GM18873 (cell line): Measurements from ENCODE around the gene ZNF880.
"Not testable (repeated sequence)": the region's sequence is repeated elsewhere in the genome, so short reads cannot be mapped to it uniquely, and the experiment has no call there.

Experiments
- ATAC-seq: cut with Tn5 transposase; IDR thresholded peaks from one replicate; pipeline ENCODE4 v1.9.1; 2021; ENCODE audit warnings: mild to moderate bottlenecking, moderate library complexity, moderate number of reproducible peaks; ENCODE audit not compliant: unreplicated experiment, low FRiP score

ZNF880 gene

GRCh38 chr19:52369559-52370340 is at the start of gene ZNF880:
TSS of gene ZNF880 (plus strand) at chr19:52369923. CDS start at chr19:52369966, 43 bp downstream.
- no peak for ATAC-seq

GRCh38 chr19:52322429-52322828 is 47.3 kb upstream of the ZNF880 start:
- no peak for ATAC-seq

DNA sequence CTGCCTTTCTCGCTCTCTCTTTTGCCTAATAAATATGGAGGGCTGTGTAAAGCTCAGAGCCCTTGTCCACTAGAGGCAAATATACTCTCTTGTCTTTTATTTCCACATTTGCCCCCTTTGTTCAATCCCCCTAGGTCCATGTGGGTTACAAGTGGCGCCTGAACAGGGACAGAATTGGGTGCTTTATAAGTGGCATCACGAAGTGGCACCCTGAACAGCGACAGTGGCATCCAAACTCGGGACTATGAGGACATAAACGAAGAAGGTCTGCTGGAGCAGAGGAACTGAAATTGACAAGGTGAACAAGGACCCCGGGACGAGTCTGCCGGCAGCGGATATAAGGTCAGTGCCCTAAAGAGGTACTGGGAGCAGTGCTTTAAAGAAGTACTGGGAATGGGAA is 38.0 kb upstream of the ZNF880 start:
- ATAC-seq: no peak

DNA sequence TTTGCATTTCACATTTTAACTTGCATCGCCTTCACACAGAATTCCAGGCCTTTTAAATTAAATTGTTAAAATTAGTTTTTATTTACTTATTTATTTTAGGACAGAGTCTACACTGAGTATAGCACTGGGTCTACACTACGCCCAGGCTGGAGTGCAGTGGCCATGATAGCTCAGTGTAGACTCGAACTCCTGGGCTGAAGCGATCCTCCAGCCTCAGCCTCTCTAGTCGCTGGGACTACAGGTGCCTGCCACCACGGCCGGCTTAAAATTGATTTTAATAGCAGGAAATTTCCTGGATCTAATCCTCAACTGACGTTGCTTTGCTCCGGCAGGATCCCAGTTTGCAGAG is 34.0 kb upstream of the ZNF880 start:
- ATAC-seq: no peak

- ATAC-seq: no peak
Measured at GRCh38 chr19:52336117-52336790, 33.5 kb upstream of the ZNF880 start, which contains the start of gene ZNF610. TSS of gene ZNF610 (plus strand) at chr19:52336243. CDS start at chr19:52349173, 12,930 bp downstream.

DNA sequence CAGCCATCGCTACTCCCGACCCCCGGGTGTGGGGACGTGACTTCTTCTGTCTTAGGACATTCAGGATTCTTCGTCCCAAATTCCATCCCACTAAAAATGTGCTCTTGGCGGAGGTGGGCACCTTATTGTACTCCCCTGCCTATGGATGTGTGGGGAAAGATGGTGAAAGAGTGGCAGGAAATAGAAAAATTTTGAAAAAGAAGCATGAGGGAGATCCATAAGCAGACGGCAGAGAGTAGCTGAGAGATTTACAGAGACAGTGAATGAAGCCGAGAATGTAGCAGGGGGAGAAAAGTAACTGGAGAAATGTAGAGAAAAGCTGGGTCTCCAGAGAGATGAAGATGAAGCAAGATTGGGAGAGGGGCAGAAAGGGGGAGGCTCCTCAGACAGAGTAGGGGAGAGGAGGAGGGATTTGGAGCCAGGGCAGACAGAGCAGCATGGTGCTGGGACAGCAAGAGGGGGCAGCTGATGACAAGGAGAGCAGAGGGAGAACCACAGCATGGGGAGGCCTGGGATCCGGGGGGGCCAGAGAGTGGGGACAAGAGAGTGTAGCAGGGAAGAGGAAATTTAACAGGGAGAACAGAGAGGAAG is 32.8 kb upstream of the ZNF880 start:
- no peak for ATAC-seq

DNA sequence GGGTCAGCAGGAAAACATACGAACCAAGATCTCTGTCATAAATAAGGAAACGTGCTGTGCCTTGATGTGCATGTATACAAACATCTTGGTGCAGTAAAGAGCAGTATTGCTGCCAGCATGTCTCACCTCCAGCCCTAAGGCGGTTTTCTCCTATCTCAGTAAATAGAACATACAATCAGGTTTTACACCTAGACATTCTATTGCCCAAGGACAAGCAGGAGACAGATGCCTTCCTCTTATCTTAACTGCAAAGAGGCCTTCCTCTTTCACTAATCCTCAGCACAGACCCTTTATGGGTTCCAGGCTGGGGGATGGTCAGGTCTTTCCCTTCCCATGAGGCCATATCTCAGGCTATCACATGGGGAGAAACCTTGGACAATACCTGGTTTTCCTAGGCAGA is 30.7 kb upstream of the ZNF880 start:
- not testable (repeated sequence) for ATAC-seq

GRCh38 chr19:52343548-52343947 is 26.2 kb upstream of the ZNF880 start:
- ATAC-seq: no peak

- ATAC-seq: no peak
Measured at GRCh38 chr19:52345162-52345561, 24.6 kb upstream of the ZNF880 start.

DNA sequence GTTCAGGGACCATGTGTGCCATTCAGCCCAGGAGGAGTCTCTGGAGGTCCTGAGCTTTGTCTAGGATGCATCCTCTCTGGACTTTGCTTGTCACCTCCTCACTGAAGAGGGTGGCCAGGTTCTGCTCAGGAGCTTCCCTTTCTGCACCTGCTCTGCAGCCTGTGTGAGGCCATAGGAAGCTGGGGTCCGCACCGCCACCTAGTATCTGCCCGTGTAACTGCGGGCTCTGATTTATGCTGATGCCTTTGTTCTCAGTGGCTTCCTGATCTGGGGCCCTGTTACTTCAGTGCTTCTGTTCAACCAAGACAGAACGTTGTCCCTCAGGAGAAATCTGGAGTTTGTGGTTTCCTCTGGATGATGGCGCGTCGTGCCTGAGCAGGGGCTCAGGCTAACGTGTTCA is 18.2 kb upstream of the ZNF880 start:
- ATAC-seq: no peak

DNA sequence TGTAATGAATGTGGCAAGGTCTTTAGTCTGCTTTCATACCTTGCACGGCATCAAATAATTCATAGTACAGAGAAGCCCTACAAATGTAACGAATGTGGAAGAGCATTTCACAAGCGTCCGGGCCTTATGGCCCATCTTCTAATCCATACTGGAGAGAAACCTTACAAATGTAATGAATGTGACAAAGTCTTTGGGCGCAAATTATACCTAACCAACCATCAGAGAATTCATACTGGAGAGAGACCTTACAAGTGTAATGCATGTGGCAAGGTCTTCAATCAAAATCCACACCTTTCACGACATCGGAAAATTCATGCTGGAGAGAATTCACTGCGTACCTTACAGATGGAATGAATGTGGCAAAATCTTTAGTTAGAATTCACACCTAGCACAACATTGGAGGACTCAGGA is 3.3 kb upstream of the ZNF880 start:
- ATAC-seq: no peak

GRCh38 chr19:52370341-52370710 is 603 bp downstream of the ZNF880 start:
- ATAC-seq: no peak

- ATAC-seq: no peak
Measured at GRCh38 chr19:52391135-52391534, 21.4 kb downstream of the ZNF880 start.

DNA sequence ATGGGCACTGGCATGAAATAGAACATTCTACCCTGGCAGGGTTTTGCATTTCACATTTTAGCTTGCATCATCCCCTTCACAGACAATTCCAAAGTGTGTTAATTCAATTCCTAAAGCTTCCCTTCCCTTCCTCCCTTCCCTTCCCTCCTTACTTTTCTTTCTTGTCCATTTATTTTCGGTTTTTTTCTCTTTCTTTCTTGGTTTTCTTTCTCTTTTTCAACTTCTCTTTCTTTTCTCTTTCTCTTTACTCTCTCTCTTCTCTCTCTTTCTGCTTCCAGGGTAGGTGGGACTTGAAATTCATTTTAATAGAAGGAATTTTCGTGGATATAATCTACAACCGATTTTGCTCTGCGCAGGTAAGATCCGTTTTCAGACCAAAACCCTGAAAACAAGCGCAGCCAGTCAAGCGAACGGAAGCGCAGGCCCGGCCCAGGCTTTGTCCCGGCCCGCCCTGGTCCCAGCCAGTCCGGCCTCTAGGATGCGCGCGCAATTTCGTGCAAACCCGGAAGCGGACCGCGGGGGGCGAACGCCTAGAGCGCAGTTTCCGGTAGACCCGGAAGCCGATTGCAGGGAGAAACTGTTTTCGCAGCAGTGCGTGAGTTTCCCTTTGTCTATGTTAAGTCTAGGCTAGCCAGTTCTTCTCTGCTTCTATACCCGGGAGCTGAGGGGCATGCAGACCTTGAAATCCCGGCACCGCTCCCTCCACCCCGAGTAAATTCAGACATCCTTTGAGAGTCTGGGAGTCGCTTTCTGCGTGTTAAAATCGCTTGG is 27.8 kb downstream of the ZNF880 start, which contains the start of gene ZNF528:
Gene ZNF528, plus strand, starts transcription at position 540 of the 771 bp plus-strand sequence. CDS start 4,165 bp downstream, outside the sequence.
- no peak for ATAC-seq

- no peak for ATAC-seq
Measured at GRCh38 chr19:52398081-52398441, 28.3 kb downstream of the ZNF880 start.

DNA sequence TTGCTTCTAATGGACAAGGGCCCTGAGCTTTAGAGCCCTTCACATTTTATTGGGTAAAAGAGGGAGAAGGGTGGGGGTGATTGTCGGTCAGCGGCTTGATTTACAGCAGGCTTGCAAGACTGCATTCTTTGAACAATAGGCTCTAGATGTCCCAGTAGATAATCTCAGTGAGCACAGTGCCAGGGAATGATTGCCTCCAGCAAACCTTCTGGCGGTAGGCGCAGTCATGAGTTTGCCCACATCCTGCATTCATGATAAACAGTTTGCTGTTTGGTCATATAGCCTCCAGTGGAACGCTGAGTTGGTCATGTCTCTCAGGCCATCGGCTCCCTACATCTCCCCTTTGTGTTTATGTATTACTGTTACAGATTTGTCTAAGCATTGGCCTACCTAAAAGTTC is 40.6 kb downstream of the ZNF880 start:
- ATAC-seq: no peak

DNA sequence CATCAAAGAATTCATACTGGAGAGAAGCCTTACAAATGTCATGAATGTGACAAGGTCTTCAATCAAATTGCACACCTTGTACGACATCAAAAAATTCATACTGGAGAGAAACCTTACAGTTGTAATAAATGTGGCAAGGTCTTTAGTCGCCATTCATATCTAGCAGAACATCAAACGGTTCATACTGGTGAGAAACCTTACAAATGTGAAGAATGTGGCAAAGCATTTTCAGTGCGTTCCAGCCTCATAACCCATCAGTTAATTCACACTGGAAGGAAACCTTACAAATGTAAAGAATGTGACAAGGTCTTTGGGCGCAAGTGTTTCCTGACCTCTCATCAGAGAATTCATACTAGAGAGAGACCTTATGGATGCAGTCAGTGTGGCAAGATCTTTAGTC is 46.0 kb downstream of the ZNF880 start:
- no peak for ATAC-seq

- ATAC-seq: no peak
Measured at GRCh38 chr19:52428937-52429336, 59.2 kb downstream of the ZNF880 start, which contains the start of gene ZNF534. TSS of gene ZNF534 (plus strand) at chr19:52429148. CDS start at chr19:52431475, 2,327 bp downstream.
